Cardiac muscle cell (in vitro differentiated cells and primary cell): ENCODE measurements around the gene ZNF681. TPM values are rescaled to one million over a fixed set of nuclear protein-coding genes. Genes with fewer than 3 reads are reported as not detected.

Experiments
- DNase-seq, 2 donors: peaks; one replicate each; pipeline versions ENCODE4 v3.0.0 to v3.0.0-alpha.2; 2010 to 2017; ENCODE audit warnings: low read depth in 1 of 2, low spot score in 1 of 2
- H3K27ac ChIP-seq: fragments of 200-600 bp; sonication (generic); 2 replicates; pipeline ENCODE4 v1.5.1; 2016
- H3K27me3 ChIP-seq: fragments of 200-600 bp; sonication (generic); 2 replicates; pipeline ENCODE4 v1.6.0; 2016; ENCODE audit warnings: control low read depth
- H3K36me3 ChIP-seq: fragments of 200-600 bp; sonication (generic); 2 replicates; pipeline ENCODE4 v1.5.1; 2016; ENCODE audit warnings: control low read depth
- H3K4me1 ChIP-seq: fragments of 200-600 bp; sonication (generic); 2 replicates; pipeline ENCODE4 v1.8.1; 2017; ENCODE audit warnings: low read depth, mild to moderate bottlenecking, mixed run types
- H3K4me3 ChIP-seq: fragments of 200-600 bp; sonication (generic); 2 replicates; pipeline ENCODE4 v1.5.1; 2016; ENCODE audit warnings: mild to moderate bottlenecking
- H3K9me3 ChIP-seq: fragments of 200-600 bp; sonication (generic); 2 replicates; pipeline ENCODE4 v1.5.1; 2017; ENCODE audit warnings: low read depth, mild to moderate bottlenecking, control low read depth
- CTCF ChIP-seq: IDR thresholded peaks from 2 replicates; pipeline ENCODE4 v1.5.1; 2012; ENCODE audit warnings: low read depth, mild to moderate bottlenecking, low read length
- polyA plus RNA-seq: library from polyadenylated mRNA; unstranded; fragments of >200 nt; fragmentation: Nextera tagmentation; extraction: Ambion mirVana; gene quantifications from 2 replicates; pipeline ENCODE4 v1.2.1, GENCODE V29; 2016
- total RNA-seq: library from RNA; depleted of rRNA; stranded (reverse); fragments of >200 nt; gene quantifications from 2 replicates; pipeline ENCODE4 v1.2.3, GENCODE V29; 2016

ZNF681 gene
- total and polyA plus RNA-seq, 2 experiments from 2014 or later: 1.4 to 3.2 TPM

GRCh38 chr19:23774106-23774505 lies 15.4 kb upstream of the ZNF681 start:
- Histone ChIP-seq H3K9me3 (no peaks in the 10 kb centered on the region), H3K27ac (no peak overlapping the region), H3K27me3 (no peaks in the 10 kb centered on the region), H3K36me3 (peaks cover 4% of the 10 kb centered on the region), H3K4me3 (no peak overlapping the region), H3K4me1 (no peaks in the 10 kb centered on the region)
- TF ChIP-seq CTCF: no peak
- peak in 1 of 2 donors; percentile 5 for DNase-seq

GRCh38 chr19:23772675-23773063 lies 14.0 kb upstream of the ZNF681 start:
- no peak for DNase-seq
- no peak overlapping the region for H3K4me3 ChIP-seq
- no peak overlapping the region for H3K27ac ChIP-seq
- no peaks in the 10 kb centered on the region for H3K27me3 ChIP-seq
- H3K4me1 ChIP-seq: no peaks in the 10 kb centered on the region
- peaks cover 4% of the 10 kb centered on the region for H3K36me3 ChIP-seq
- no peaks in the 10 kb centered on the region for H3K9me3 ChIP-seq
- no peak for TF ChIP-seq CTCF

DNA sequence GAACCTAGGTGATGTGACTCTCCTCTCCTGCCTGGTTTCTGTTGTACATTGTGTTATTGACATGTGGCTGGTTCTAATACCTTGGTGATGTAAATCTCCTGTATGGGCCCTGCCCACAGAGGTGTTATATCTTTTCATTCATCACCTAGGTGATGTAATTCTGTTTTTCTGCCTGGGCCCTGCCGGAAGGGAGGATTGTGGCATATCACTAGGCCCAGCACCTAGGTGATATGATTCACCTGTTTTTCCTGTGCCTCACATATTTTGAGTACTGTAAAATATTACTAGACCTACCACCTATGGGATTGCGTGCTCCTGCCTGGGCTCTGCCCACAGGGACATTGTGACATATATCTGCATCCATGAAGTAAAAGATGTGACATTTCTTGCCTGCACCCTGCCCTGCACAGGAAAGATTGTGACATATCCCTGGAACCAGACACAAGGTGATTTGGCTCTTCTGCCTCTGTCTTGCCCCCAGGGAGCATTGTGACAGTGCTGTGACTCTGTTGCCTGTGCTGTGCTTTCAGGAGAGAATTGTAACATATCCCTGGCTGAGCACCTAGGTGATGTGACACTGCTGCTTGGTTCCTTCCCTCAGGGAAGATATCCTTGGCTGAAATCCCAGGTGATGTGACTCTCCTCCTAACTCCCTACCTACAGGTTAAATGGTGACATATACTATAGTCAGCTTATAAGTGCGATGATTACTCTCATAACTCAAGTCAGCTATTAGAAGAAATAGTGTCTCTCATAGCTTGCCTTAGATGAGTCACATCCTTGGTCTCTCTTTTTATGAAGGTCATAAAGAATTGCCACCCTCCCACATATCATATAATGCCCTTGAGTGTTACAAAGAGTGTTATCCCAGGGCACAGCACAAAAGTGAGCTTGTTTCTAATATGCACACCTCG lies 13.3 kb upstream of the ZNF681 start:
- Histone ChIP-seq H3K27ac (no peak overlapping the region), H3K4me1 (no peaks in the 10 kb centered on the region), H3K36me3 (peaks cover 4% of the 10 kb centered on the region), H3K27me3 (no peaks in the 10 kb centered on the region), H3K4me3 (no peak overlapping the region), H3K9me3 (no peaks in the 10 kb centered on the region)
- no peak for DNase-seq
- no peak for TF ChIP-seq CTCF

- Histone ChIP-seq H3K9me3 (no peaks in the 10 kb centered on the region), H3K27me3 (no peaks in the 10 kb centered on the region), H3K4me1 (no peaks in the 10 kb centered on the region), H3K27ac (no peak overlapping the region), H3K4me3 (no peak overlapping the region), H3K36me3 (peaks cover 4% of the 10 kb centered on the region)
- TF ChIP-seq CTCF: no peak
- DNase-seq: no peak
Measured at GRCh38 chr19:23771316-23771715, 12.6 kb upstream of the ZNF681 start.

DNA sequence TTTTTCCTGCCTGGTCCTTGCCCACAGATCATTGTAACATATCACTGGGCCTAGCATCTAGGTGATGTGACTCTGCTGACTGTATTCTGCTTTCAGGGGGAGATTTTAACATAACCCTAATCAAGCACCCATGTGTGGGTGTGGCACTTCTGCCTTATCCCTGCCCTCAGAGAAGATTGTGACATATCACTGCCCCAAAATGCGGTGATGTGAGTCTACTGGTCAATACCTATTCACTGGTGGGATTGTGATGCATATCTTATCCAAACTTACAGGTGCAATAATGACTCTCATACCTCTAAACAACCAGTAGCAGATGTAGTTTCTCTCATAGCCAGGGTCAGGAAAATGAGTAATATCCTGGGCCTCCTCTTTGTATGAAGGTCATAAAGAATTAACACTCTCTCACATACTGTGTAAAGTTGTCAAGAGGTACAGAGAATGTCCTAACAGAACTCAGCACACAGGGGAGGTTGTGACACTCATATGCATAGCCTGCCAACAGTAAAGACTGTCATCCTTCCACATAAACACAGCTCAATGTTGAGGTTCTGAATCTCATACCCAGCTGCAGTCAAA lies 12.1 kb upstream of the ZNF681 start:
- Histone ChIP-seq H3K27ac (no peak overlapping the region), H3K36me3 (peaks cover 4% of the 10 kb centered on the region), H3K27me3 (no peaks in the 10 kb centered on the region), H3K9me3 (no peaks in the 10 kb centered on the region), H3K4me3 (no peak overlapping the region), H3K4me1 (no peaks in the 10 kb centered on the region)
- DNase-seq: no peak
- no peak for TF ChIP-seq CTCF
